Esophagus squamous epithelium (tissue), 5 donors: ENCODE data around the gene IMMP2L. TPM values are rescaled to one million over a fixed set of nuclear protein-coding genes. Genes with fewer than 3 reads are reported as not detected.

Experiments
- DNase-seq: peaks from one replicate; lab custom pipeline; 2025; lab: John Stamatoyannopoulos, UW
- H3K27ac ChIP-seq, 4 donors: fragments of 200-600 bp; sonication (generic); one replicate each; pipeline ENCODE4 v1.5.1; 2016 to 2019; ENCODE audit warnings: mild to moderate bottlenecking in 1 of 4
- H3K27me3 ChIP-seq, 4 donors: fragments of 200-600 bp; sonication (generic); 1 replicate in 3 of 4; 2 replicates in 1 of 4; pipeline versions ENCODE4 v1.5.1 to v1.6.0; 2017 to 2021; ENCODE audit warnings: antibody characterized with exemption in 1 of 4
- H3K36me3 ChIP-seq, 3 donors: fragments of 200-600 bp; sonication (generic); one replicate each; pipeline ENCODE4 v1.5.1; 2016 to 2019
- H3K4me1 ChIP-seq, 3 donors: fragments of 200-600 bp; sonication (generic); one replicate each; pipeline ENCODE4 v1.5.1; 2017 to 2019
- H3K4me3 ChIP-seq, 4 donors: fragments of 200-600 bp; sonication (generic); 1 replicate in 3 of 4; 2 replicates in 1 of 4; pipeline ENCODE4 v1.5.1; 2016 to 2019; ENCODE audit warnings: mild to moderate bottlenecking in 2 of 4, moderate library complexity in 1 of 4
- H3K9me3 ChIP-seq, 3 donors: fragments of 200-600 bp; sonication (generic); one replicate each; pipeline ENCODE4 v1.5.1; 2016 to 2019
- POLR2A ChIP-seq, 4 donors: fragments of 450-650 bp; IDR thresholded peaks; one replicate each; pipeline ENCODE4 v1.6.1; 2017; ENCODE audit warnings: antibody characterized with exemption in 4 of 4, mild to moderate bottlenecking in 4 of 4, moderate library complexity in 3 of 4
- WGBS, 2 donors: methylation state at CpG; one replicate each; pipeline ENCODE4 v1.1.5; 2018; 5-methylcytosine and 5-hydroxymethylcytosine counted together
- intact Hi-C: fragments of 100-400 bp; cut with DNase I; formaldehyde crosslinking; loops from one replicate; pipeline ENCODE4 v1.15.0; 2022
- total RNA-seq, 4 donors: library from RNA; depleted of rRNA; stranded (reverse); fragments of >200 nt; gene quantifications; one replicate each; pipeline ENCODE4 v1.1.0, GENCODE V29; 2016
- TF ChIP-seq, protein P1 (sequence below), 6 experiments: fragments of 450-650 bp in 4 of 6; fragments of 200-600 bp in 2 of 6; sonication (generic) in 2 of 6; IDR thresholded peaks; one replicate each; pipeline ENCODE4 v1.5.1; 2016 to 2019; ENCODE audit warnings: antibody characterized with exemption in 6 of 6, mild to moderate bottlenecking in 4 of 6, moderate library complexity in 4 of 6
- donor health status: DM: yes; HTN: yes; CAD: no.

Gene IMMP2L
- total RNA-seq, 4 donors from 2014 or later, result 1.6 to 21.7 (median 5.4) TPM

DNA sequence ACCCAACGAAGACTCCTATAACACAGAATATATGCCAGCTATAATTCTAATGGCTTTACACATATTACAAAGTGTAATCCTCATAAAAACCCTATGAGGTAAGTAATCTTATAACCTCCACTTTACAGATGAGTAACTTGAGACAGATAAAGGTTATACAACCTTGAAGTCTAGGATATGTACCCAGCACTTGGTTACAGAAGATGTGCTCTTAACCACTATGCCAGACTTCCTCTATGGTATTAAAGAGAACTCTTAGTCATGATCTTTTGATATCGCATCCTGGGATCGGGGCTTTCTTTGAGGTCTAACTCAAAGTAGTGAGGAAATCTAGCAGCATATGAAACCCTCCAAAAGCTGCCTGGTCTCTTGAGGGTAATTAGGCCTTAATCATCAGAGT lies 790.6 kb downstream of the IMMP2L start:
- Histone ChIP-seq H3K9me3 (no peaks in the 10 kb centered on the region), H3K36me3 (no peaks in the 10 kb centered on the region), H3K27me3 (no peaks in the 10 kb centered on the region), H3K27ac (no peak overlapping the region), H3K4me3 (no peak overlapping the region), H3K4me1 (peaks cover 0 to 25% (median 0%) of the 10 kb centered on the region in 3 donors)
- TF ChIP-seq, protein P1, sequence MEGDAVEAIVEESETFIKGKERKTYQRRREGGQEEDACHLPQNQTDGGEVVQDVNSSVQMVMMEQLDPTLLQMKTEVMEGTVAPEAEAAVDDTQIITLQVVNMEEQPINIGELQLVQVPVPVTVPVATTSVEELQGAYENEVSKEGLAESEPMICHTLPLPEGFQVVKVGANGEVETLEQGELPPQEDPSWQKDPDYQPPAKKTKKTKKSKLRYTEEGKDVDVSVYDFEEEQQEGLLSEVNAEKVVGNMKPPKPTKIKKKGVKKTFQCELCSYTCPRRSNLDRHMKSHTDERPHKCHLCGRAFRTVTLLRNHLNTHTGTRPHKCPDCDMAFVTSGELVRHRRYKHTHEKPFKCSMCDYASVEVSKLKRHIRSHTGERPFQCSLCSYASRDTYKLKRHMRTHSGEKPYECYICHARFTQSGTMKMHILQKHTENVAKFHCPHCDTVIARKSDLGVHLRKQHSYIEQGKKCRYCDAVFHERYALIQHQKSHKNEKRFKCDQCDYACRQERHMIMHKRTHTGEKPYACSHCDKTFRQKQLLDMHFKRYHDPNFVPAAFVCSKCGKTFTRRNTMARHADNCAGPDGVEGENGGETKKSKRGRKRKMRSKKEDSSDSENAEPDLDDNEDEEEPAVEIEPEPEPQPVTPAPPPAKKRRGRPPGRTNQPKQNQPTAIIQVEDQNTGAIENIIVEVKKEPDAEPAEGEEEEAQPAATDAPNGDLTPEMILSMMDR (IDR thresholded peaks at IDR 0.05), result no peak
- TF ChIP-seq POLR2A (IDR thresholded peaks at IDR 0.05), result no peak
- intact Hi-C loops, result no loop called here
- WGBS, 2 donors, result 87 to 97% methylated on average over 3 of the region's 3 CpGs
- no peak for DNase-seq

DNA sequence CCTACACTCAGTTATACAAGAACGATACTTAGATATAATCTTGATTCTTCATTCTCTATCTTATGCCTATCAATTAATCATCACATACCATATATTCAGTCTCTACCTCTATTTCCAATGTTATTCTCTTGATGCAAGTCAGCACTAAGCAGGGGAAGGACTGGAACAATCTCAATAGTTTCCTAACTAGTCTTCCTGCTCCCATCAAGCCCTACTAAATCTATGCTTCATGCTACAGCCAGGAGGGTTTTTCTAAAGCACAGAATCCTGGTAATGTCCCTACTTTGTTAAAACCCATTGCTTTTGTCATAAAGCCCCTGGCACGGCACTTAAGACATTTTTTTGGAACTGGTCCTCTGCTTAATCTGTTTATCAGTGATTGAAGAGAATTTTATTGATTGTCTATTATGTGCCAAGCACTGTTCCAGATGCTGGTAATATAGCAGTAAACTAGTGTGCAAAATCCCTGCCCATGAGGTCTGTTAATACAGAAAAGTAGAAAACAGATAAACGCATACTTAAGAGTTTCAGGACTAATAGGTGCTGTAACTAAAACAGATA lies 794.7 kb downstream of the IMMP2L start:
- intact Hi-C loops, result no loop called here

DNA sequence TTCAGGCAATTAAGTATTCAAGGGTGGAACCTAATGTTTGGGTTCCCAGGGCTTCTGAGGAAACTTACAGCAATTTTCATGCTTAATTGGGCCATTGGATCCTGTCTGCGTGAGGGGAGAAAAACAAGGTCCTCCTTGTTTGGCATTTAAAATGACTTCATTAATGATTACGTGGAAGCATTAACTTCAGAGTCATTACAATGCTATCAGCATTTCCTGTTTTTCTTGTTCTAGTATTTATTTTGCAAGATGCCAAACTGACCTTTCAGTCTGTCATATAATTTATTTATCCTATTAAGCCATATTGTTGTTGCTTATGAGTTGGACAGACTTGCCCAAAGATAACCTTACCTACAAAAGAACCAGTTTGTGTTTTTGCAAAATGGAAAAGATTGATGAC lies 795.4 kb downstream of the IMMP2L start:
- H3K9me3 ChIP-seq, result no peaks in the 10 kb centered on the region
- no peak overlapping the region for H3K27ac ChIP-seq
- intact Hi-C loops, result no loop called here
- 51 to 68% methylated on average over 2 of the region's 2 CpGs for WGBS, 2 donors
- TF ChIP-seq, protein P1 (IDR thresholded peaks at IDR 0.05), result no peak
- no peak for TF ChIP-seq POLR2A (IDR thresholded peaks at IDR 0.05)
- no peak overlapping the region for H3K4me3 ChIP-seq
- H3K27me3 ChIP-seq, result no peaks in the 10 kb centered on the region
- H3K36me3 ChIP-seq, result no peaks in the 10 kb centered on the region
- peaks cover 0 to 13% (median 0%) of the 10 kb centered on the region in 3 donors for H3K4me1 ChIP-seq
- no peak for DNase-seq

More for the DNA sequence above, 794.7 kb downstream of the IMMP2L start:
- no peaks in the 10 kb centered on the region for H3K9me3 ChIP-seq
- no peak for DNase-seq
- no peak overlapping the region for H3K27ac ChIP-seq
- H3K36me3 ChIP-seq, result no peaks in the 10 kb centered on the region
- no peak for TF ChIP-seq POLR2A (IDR thresholded peaks at IDR 0.05)
- TF ChIP-seq, protein P1 (IDR thresholded peaks at IDR 0.05), result no peak
- no peak overlapping the region for H3K4me3 ChIP-seq
- peaks cover 0 to 13% (median 0%) of the 10 kb centered on the region in 3 donors for H3K4me1 ChIP-seq
- H3K27me3 ChIP-seq, result no peaks in the 10 kb centered on the region
- 74 to 86% methylated on average over 3 of the region's 3 CpGs for WGBS, 2 donors

DNA sequence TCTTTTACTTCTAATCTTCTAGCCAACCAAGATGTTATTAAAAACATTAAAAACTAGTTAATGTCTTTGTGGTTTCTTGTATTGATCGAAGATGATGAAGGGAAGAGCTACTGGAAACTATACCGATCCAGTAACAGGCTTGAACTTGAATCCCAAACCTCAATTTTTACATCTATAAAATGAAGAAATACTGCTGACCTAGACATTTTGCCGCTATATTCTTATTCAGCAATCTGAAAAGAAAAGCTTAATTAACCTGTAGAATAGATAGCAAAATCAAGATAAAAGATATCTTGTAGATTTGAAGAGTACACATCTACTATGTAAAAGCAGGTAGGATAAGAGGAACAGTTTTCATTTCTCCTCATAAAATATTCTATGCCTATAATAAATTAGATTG lies 797.4 kb downstream of the IMMP2L start:
- Histone ChIP-seq H3K36me3 (no peaks in the 10 kb centered on the region), H3K27ac (no peak overlapping the region), H3K4me1 (peaks cover 0 to 13% (median 0%) of the 10 kb centered on the region in 3 donors), H3K27me3 (no peaks in the 10 kb centered on the region), H3K4me3 (no peak overlapping the region), H3K9me3 (no peaks in the 10 kb centered on the region)
- no peak for TF ChIP-seq POLR2A (IDR thresholded peaks at IDR 0.05)
- TF ChIP-seq, protein P1 (IDR thresholded peaks at IDR 0.05), result no peak
- intact Hi-C loops, result no loop called here
- WGBS, 2 donors, result 78 to 81% methylated on average over 3 of the region's 3 CpGs
- DNase-seq, result no peak

DNA sequence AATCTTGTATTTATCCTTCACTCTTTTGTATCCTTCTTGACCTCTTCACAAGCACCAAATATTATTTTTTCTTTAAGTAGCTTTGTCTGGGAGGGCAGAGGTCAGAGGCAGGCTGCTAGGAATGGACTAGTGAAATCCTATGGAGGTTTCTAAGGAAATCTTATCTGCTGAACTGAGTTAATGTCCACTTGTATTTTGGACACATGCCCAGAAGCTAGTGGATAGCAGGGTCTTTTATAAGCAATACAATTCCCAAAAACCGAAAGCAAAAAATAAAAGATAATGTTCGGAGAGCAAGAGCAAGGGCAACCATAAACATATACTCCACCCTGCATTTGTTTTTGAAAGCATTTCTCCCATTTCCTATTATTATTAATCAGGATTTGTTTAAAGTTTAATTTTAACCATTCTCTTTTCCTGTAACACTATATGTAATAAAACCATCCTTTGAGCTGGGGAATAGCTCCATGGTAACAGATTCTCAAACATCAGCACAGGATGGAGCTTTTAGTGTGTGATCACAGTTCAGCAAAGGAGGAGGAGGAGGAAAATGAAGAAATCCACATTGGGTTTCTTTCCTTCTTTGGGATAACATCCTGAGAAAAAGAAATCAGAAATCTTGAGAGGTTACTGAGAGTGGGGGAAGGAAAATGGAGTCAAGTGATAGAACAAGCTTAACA lies 799.6 kb downstream of the IMMP2L start:
- intact Hi-C loops, result no loop called here
- Histone ChIP-seq H3K9me3 (no peaks in the 10 kb centered on the region), H3K36me3 (no peaks in the 10 kb centered on the region), H3K27me3 (no peaks in the 10 kb centered on the region), H3K4me1 (peaks cover 0 to 12% (median 0%) of the 10 kb centered on the region in 3 donors), H3K27ac (no peak overlapping the region), H3K4me3 (no peak overlapping the region)
- TF ChIP-seq, protein P1 (IDR thresholded peaks at IDR 0.05), result no peak
- TF ChIP-seq POLR2A (IDR thresholded peaks at IDR 0.05), result no peak
- 80 to 92% methylated on average over 2 of the region's 2 CpGs for whole genome bisulfite sequencing, 2 donors
- no peak for DNase-seq
